Glomerular visceral epithelial cell (primary cell): ENCODE data around the gene ADAR.

ENCODE experiments used
- DNase-seq: peaks from one replicate; pipeline ENCODE4 v3.0.0-alpha.2; 2016; ENCODE audit errors: extremely low spot score

ADAR gene

GRCh38 chr1:154619181-154619948 is 11.4 kb upstream of the ADAR start:
- DNase-seq = peak; percentile 50

GRCh38 chr1:154616659-154617345 is 8.8 kb upstream of the ADAR start:
- no peak for DNase-seq

GRCh38 chr1:154615411-154615810 is 7.4 kb upstream of the ADAR start:
- no peak for DNase-seq

- DNase-seq = no peak
These were observed 6.9 kb upstream of the ADAR start for GRCh38 chr1:154614901-154615300.

- DNase-seq = no peak
These were observed 6.3 kb upstream of the ADAR start for GRCh38 chr1:154614247-154614646.

- no peak for DNase-seq
These were observed 3.3 kb upstream of the ADAR start for GRCh38 chr1:154611150-154611862.

- DNase-seq = peak; percentile 18
These were observed 1.7 kb upstream of the ADAR start for GRCh38 chr1:154609398-154610380.

- DNase-seq = peak; percentile 47
These were observed 648 bp upstream of the ADAR start for GRCh38 chr1:154608397-154609270.

- DNase-seq = peak; percentile 36
These were observed 829 bp downstream of the ADAR start for GRCh38 chr1:154607106-154607608.

GRCh38 chr1:154605534-154605933 is 2.5 kb downstream of the ADAR start:
- DNase-seq = no peak

GRCh38 chr1:154603317-154603716 is 4.7 kb downstream of the ADAR start:
- DNase-seq = no peak

GRCh38 chr1:154599658-154600057 is 8.3 kb downstream of the ADAR start:
- DNase-seq = no peak

- DNase-seq = no peak
These were observed 8.9 kb downstream of the ADAR start for GRCh38 chr1:154598871-154599635.

GRCh38 chr1:154595621-154596020 is 12.4 kb downstream of the ADAR start:
- no peak for DNase-seq

- no peak for DNase-seq
These were observed 13.2 kb downstream of the ADAR start for GRCh38 chr1:154594811-154595210.

GRCh38 chr1:154593390-154593789 is 14.6 kb downstream of the ADAR start:
- no peak for DNase-seq

GRCh38 chr1:154591206-154591605 is 16.8 kb downstream of the ADAR start:
- no peak for DNase-seq

- no peak for DNase-seq
These were observed 17.2 kb downstream of the ADAR start for GRCh38 chr1:154590756-154591155.

GRCh38 chr1:154589780-154590179 is 18.2 kb downstream of the ADAR start:
- no peak for DNase-seq

- DNase-seq = no peak
These were observed 21.3 kb downstream of the ADAR start for GRCh38 chr1:154586641-154587040.
